ENCODE results near the gene ASPHD1.

Gene ASPHD1

DNA sequence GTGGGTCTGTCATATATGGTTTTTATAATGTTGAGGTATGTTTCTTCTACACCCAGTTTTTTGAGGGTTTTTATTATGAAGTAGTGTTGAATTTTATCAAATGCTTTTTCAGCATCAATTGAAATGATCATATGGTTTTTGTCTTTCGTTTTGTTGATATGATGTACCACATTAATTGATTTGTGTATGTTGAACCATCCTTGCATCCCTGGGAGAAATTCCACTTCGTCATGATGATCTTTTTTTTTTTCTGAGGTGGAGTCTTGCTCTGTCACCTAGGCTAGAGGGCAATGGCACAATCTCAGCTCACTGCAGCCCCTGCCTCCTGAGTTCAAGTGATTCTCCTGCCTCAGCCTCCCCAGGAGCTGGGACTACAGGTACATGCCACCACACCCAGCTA lies 47.6 kb downstream of the ASPHD1 start:
- Histone ChIP-seq H3K4me1 (ENCODE audit: control insufficient read depth, insufficient read depth, low read length) (no peaks in the 10 kb centered on the region), H3K4me3 (ENCODE audit: low read length in 2 of 2) (no peak overlapping the region), H3K27me3 (ENCODE audit: control insufficient read depth in 1 of 2, insufficient read depth in 2 of 2, low read length in 2 of 2) (peaks cover 0 to 2% of the 10 kb centered on the region in 2 donors), H3K36me3 (ENCODE audit: control insufficient read depth in 2 of 2, insufficient read depth in 2 of 2, low read length in 2 of 2) (no peaks in the 10 kb centered on the region), H3K9ac (ENCODE audit: low read length in 2 of 2) (no peak overlapping the region), H3K27ac (ENCODE audit: low read length) (no peak overlapping the region), H3K9me3 (ENCODE audit: control insufficient read depth in 2 of 2, low read length in 2 of 2) (no peaks in the 10 kb centered on the region)

DNA sequence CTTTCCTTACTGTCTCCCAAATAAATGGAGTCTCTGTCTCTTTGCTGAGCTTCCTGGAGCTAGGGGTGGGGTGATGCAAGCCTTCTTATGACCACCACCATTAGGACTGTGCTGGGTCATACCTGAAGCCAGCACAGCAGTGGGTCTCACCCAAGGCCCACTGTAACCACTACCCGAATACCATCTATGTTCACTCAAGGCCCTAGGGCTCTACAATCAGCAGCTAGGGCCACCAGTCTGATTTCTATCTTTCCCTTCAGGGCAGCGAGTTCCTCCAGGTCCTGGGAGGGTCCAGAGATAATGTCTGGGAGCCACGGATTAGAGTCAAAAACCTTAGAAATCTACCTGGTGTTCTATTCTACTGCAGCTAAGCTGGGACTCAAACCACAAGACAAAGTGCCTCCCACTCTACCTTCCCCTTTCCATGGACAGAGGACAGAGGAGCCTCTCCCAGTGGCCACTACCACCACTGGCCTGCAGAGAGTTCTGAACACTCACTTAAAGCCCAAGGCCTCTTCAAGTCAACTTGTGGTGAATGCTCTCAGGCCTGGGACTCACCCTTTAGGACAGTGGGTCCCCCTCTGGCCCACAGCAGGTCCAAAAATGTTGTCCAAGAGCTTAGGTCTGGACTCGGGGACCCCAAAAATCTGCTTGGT lies 50.6 kb downstream of the ASPHD1 start:
- no peaks in the 10 kb centered on the region for H3K36me3 ChIP-seq (ENCODE audit: control insufficient read depth in 2 of 2, insufficient read depth in 2 of 2, low read length in 2 of 2)
- H3K4me1 ChIP-seq (ENCODE audit: control insufficient read depth, insufficient read depth, low read length), result no peaks in the 10 kb centered on the region
- H3K27me3 ChIP-seq (ENCODE audit: control insufficient read depth in 1 of 2, insufficient read depth in 2 of 2, low read length in 2 of 2), result peaks cover 0 to 2% of the 10 kb centered on the region in 2 donors
- no peak overlapping the region for H3K4me3 ChIP-seq (ENCODE audit: low read length in 2 of 2)
- no peaks in the 10 kb centered on the region for H3K9me3 ChIP-seq (ENCODE audit: control insufficient read depth in 2 of 2, low read length in 2 of 2)
- H3K27ac ChIP-seq (ENCODE audit: low read length), result no peak overlapping the region
- H3K9ac ChIP-seq (ENCODE audit: low read length in 2 of 2), result no peak overlapping the region

DNA sequence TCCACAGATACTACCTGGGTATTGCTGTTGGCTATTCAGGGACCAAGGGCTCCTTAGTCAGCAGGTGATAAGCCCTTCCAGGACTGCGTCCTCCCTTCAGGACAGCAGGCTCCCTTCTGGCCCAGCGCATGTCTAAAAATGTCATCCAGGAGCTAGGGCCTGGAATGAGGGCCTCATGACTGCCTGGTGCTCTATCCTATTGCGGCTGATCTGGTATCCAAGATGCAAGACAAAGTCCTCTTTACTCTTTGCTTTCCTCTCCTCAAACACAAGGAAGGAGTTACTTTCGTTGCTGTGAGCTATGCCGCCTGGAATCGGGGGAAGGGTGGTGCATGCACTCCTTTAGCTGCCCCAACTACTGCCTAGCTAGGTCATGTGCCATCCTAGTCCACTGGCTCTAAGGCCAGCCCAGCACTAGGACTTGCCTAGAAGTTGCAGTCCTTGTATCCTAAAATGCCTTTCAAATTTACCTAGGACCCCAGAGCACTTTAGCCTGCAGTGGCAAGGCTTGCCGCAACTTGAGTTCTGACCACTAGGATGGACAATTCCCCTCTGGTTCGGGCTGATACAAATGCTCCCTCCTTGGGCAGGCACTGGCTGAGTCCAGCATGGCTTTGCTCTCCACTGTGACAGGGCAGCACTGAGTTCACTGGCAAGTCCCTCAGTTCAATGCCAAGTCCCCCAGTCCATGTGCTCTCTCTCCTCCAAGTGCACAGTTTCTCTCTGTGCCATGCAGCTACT lies 51.5 kb downstream of the ASPHD1 start:
- Histone ChIP-seq H3K4me1 (ENCODE audit: control insufficient read depth, insufficient read depth, low read length) (no peaks in the 10 kb centered on the region), H3K4me3 (ENCODE audit: low read length in 2 of 2) (no peak overlapping the region), H3K27ac (ENCODE audit: low read length) (no peak overlapping the region), H3K9me3 (ENCODE audit: control insufficient read depth in 2 of 2, low read length in 2 of 2) (no peaks in the 10 kb centered on the region), H3K9ac (ENCODE audit: low read length in 2 of 2) (no peak overlapping the region), H3K27me3 (ENCODE audit: control insufficient read depth in 1 of 2, insufficient read depth in 2 of 2, low read length in 2 of 2) (peaks cover 0 to 2% of the 10 kb centered on the region in 2 donors), H3K36me3 (ENCODE audit: control insufficient read depth in 2 of 2, insufficient read depth in 2 of 2, low read length in 2 of 2) (no peaks in the 10 kb centered on the region)

Measured in stomach smooth muscle (tissue), 2 donors.